Activated CD8-positive, alpha-beta memory T cell treated with anti-CD3 and anti-CD28 coated beads, Interleukin-2, amount 10 ng/mL, durations not matched to agents 7 days and 5 days (primary cell): ENCODE data around the gene ZFTA. TPM values are rescaled to one million over a fixed set of nuclear protein-coding genes. Genes with fewer than 3 reads are reported as not detected.

Source experiments
- ATAC-seq: fragments of 150-1000 bp; cut with Tn5 transposase; one replicate; pipeline ENCODE4 v1.10.0; 2021; ENCODE audit warnings: moderate library complexity
- CTCF ChIA-PET: fragments of 350-600 bp; sonication (Branson Sonifier 250); formaldehyde crosslinking; loops from one replicate; lab custom pipeline; 2021; ENCODE audit warnings: antibody characterized with exemption; lab: Charles Lee
- DNase-seq: peaks from one replicate; pipeline ENCODE4 v3.0.0-alpha.2; 2020
- H3K27ac Mint-ChIP-seq: one replicate; pipeline ENCODE4 v1.8.0; 2021; ENCODE audit warnings: mild to moderate bottlenecking, mixed read lengths
- H3K27me3 Mint-ChIP-seq: one replicate; pipeline ENCODE4 v1.8.0; 2021; ENCODE audit warnings: mixed read lengths
- H3K36me3 Mint-ChIP-seq: one replicate; pipeline ENCODE4 v1.8.0; 2021; ENCODE audit warnings: mild to moderate bottlenecking, mixed read lengths
- H3K4me1 Mint-ChIP-seq: one replicate; pipeline ENCODE4 v1.8.0; 2021; ENCODE audit warnings: mixed read lengths
- H3K4me3 Mint-ChIP-seq: one replicate; pipeline ENCODE4 v1.8.0; 2021; ENCODE audit warnings: mild to moderate bottlenecking, moderate library complexity, mixed read lengths
- H3K9me3 Mint-ChIP-seq: one replicate; pipeline ENCODE4 v1.8.0; 2022; ENCODE audit warnings: low read depth, mixed read lengths
- total RNA-seq, 2 experiments: library from RNA; stranded (reverse); gene quantifications; one replicate each; pipeline ENCODE4 v1.2.3, GENCODE V29; 2021

ZFTA gene
- total RNA-seq, 2 experiments from 2014 or later: 2.6 to 4.2 TPM

- CTCF ChIA-PET: no interaction called here
- no peaks in the 10 kb centered on the region for H3K9me3 Mint-ChIP-seq
- H3K4me3 Mint-ChIP-seq: no peak overlapping the region
- DNase-seq: no peak
- H3K27me3 Mint-ChIP-seq: no peaks in the 10 kb centered on the region
- H3K27ac Mint-ChIP-seq: no peak overlapping the region
- peaks cover 1% of the 10 kb centered on the region for H3K36me3 Mint-ChIP-seq
- ATAC-seq: no peak
- no peaks in the 10 kb centered on the region for H3K4me1 Mint-ChIP-seq
Measured at GRCh38 chr11:63719987-63720386, 48.6 kb downstream of the ZFTA start.

- H3K9me3 Mint-ChIP-seq: no peaks in the 10 kb centered on the region
- CTCF ChIA-PET: no interaction called here
- no peaks in the 10 kb centered on the region for H3K27me3 Mint-ChIP-seq
Measured at GRCh38 chr11:63719001-63719400, 49.6 kb downstream of the ZFTA start.

More at GRCh38 chr11:63719001-63719400, 49.6 kb downstream of the ZFTA start:
- Mint-ChIP-seq H3K4me3 (no peak overlapping the region), H3K4me1 (no peaks in the 10 kb centered on the region), H3K27ac (no peak overlapping the region), H3K36me3 (peaks cover 1% of the 10 kb centered on the region)
- DNase-seq (no peak), ATAC-seq (no peak)

Other genes starting within 250 kb of the ZFTA start
- 100 to 1,000 TPM in 1 of 2 experiments, 10 to 100 TPM in 1; 85.3 to 128 TPM for gene PLAAT4, start 232.0 kb downstream of the ZFTA start, total RNA-seq
- gene PLAAT2, start 205.4 kb downstream of the ZFTA start, total RNA-seq: 1 to 10 TPM in 1 of 2 experiments, under 1 TPM in 1; 0.73 to 1.3 TPM
- gene PLAAT3, start 154.3 kb downstream of the ZFTA start, total RNA-seq: 10 to 100 TPM; 21.7 to 25.5 TPM
- 10 to 100 TPM; 28.8 to 31.9 TPM for gene ATL3, start 97.4 kb downstream of the ZFTA start, total RNA-seq
- gene RTN3, start 87.3 kb downstream of the ZFTA start, total RNA-seq: 10 to 100 TPM; 55.8 to 64.1 TPM
- gene SPINDOC, start 44.7 kb upstream of the ZFTA start, total RNA-seq: 10 to 100 TPM; 53.4 to 55.8 TPM
- gene MARK2, start 70.3 kb upstream of the ZFTA start, total RNA-seq: 10 to 100 TPM; 57.2 to 57.9 TPM
- under 1 TPM; 0.16 to 0.47 TPM for gene RCOR2, start 148.4 kb upstream of the ZFTA start, total RNA-seq
- 10 to 100 TPM; 37.0 to 46.0 TPM for gene NAA40, start 170.2 kb upstream of the ZFTA start, total RNA-seq
- 100 to 1,000 TPM; 445 to 484 TPM for gene COX8A, start 205.8 kb upstream of the ZFTA start, total RNA-seq
- 10 to 100 TPM; 90.1 to 97.6 TPM for gene OTUB1, start 217.7 kb upstream of the ZFTA start, total RNA-seq